GM19397 (cell line): Measurements from ENCODE around the gene CAND1.
"Not testable (repeated sequence)": the region's sequence is repeated elsewhere in the genome, so short reads cannot be mapped to it uniquely, and the experiment has no call there.

Experiments used
- ATAC-seq: cut with Tn5 transposase; IDR thresholded peaks from one replicate; pipeline ENCODE4 v1.9.1; 2021; ENCODE audit warnings: mild to moderate bottlenecking, moderate library complexity; ENCODE audit not compliant: unreplicated experiment

The CAND1 gene

GRCh38 chr12:67339530-67339929 is 70.4 kb downstream of the CAND1 start:
- ATAC-seq: no peak

- not testable (repeated sequence) for ATAC-seq
These were observed 71.9 kb downstream of the CAND1 start for GRCh38 chr12:67341086-67341485.

- no peak for ATAC-seq
These were observed 76.0 kb downstream of the CAND1 start for GRCh38 chr12:67344979-67345710.

GRCh38 chr12:67348683-67349082 is 79.5 kb downstream of the CAND1 start:
- ATAC-seq: no peak

- no peak for ATAC-seq
These were observed 83.5 kb downstream of the CAND1 start for GRCh38 chr12:67352682-67353081.

- ATAC-seq: no peak
These were observed 85.2 kb downstream of the CAND1 start for GRCh38 chr12:67354322-67354721.

- no peak for ATAC-seq
These were observed 85.8 kb downstream of the CAND1 start for GRCh38 chr12:67354966-67355365.

GRCh38 chr12:67355428-67356379 is 86.5 kb downstream of the CAND1 start:
- no peak for ATAC-seq

- no peak for ATAC-seq
These were observed 87.2 kb downstream of the CAND1 start for GRCh38 chr12:67356380-67356774.

- ATAC-seq: no peak
These were observed 88.4 kb downstream of the CAND1 start for GRCh38 chr12:67357376-67358125.

- no peak for ATAC-seq
These were observed 89.7 kb downstream of the CAND1 start for GRCh38 chr12:67358781-67359338.

- no peak for ATAC-seq
These were observed 93.4 kb downstream of the CAND1 start for GRCh38 chr12:67362526-67362925.

- ATAC-seq: no peak
These were observed 95.1 kb downstream of the CAND1 start for GRCh38 chr12:67364228-67364627.

- ATAC-seq: no peak
These were observed 96.0 kb downstream of the CAND1 start for GRCh38 chr12:67365131-67365530.

GRCh38 chr12:67367843-67368242 is 98.7 kb downstream of the CAND1 start:
- ATAC-seq: no peak
